Activated T-helper 2 cell treated with anti-CD3 and anti-CD28 coated beads, Interferon-gamma antibody, Interleukin-2, Interleukin-4, amounts not matched to agents 10 μg/mL and 5 μg/mL and 100 μg/mL, durations not matched to agents 14 hours and 24 hours and 36 hours (primary cell): ENCODE measurements around the gene IQSEC1. TPM values are rescaled to one million over a fixed set of nuclear protein-coding genes. Genes with fewer than 3 reads are reported as not detected.

Experiments used
- DNase-seq: peaks from one replicate; pipeline ENCODE4 v3.0.0; 2021; ENCODE audit warnings: low spot score
- H3K27ac Mint-ChIP-seq: one replicate; pipeline ENCODE4 v1.8.0; 2021; ENCODE audit warnings: mixed read lengths
- H3K27me3 Mint-ChIP-seq: one replicate; pipeline ENCODE4 v1.8.0; 2021; ENCODE audit warnings: low read depth, mixed read lengths
- H3K36me3 Mint-ChIP-seq: one replicate; pipeline ENCODE4 v1.8.0; 2021; ENCODE audit warnings: low read depth, mixed read lengths
- H3K4me1 Mint-ChIP-seq: one replicate; pipeline ENCODE4 v1.8.0; 2021; ENCODE audit warnings: low read depth, mixed read lengths
- H3K4me3 Mint-ChIP-seq: one replicate; pipeline ENCODE4 v1.8.0; 2021; ENCODE audit warnings: low read depth, mild to moderate bottlenecking, moderate library complexity, mixed read lengths
- H3K9me3 Mint-ChIP-seq: one replicate; pipeline ENCODE4 v1.8.0; 2021; ENCODE audit warnings: mixed read lengths
- intact Hi-C: fragments of 100-400 bp; cut with micrococcal nuclease; formaldehyde crosslinking; loops from one replicate; pipeline ENCODE4 v1.15.1; 2023
- total RNA-seq: library from RNA; stranded (reverse); gene quantifications from 2 replicates; pipeline ENCODE4 v1.2.3, GENCODE V29; 2022

IQSEC1 gene
- total RNA-seq, 1 donor from 2014 or later, result 28.1 TPM

- Mint-ChIP-seq H3K27me3 (peaks cover 9% of the 10 kb centered on the region), H3K9me3 (no peaks in the 10 kb centered on the region), H3K4me3 (no peak overlapping the region), H3K27ac (no peak overlapping the region), H3K4me1 (no peaks in the 10 kb centered on the region), H3K36me3 (no peaks in the 10 kb centered on the region)
- intact Hi-C loops, result loop anchor here (10.0 kb wide), 1 partner anchor 963 kb away; no protein-coding TSS in a partner anchor
- DNase-seq, result no peak
Observed at GRCh38 chr3:12878141-12878574, 195.1 kb downstream of the IQSEC1 start.

- DNase-seq, result no peak
- H3K27ac Mint-ChIP-seq, result no peak overlapping the region
- H3K4me1 Mint-ChIP-seq, result no peaks in the 10 kb centered on the region
- intact Hi-C loops, result loop anchor here (10.0 kb wide), 1 partner anchor 962 kb away; no protein-coding TSS in a partner anchor
- H3K4me3 Mint-ChIP-seq, result no peak overlapping the region
- H3K27me3 Mint-ChIP-seq, result peaks cover 9% of the 10 kb centered on the region
- H3K9me3 Mint-ChIP-seq, result no peaks in the 10 kb centered on the region
- no peaks in the 10 kb centered on the region for H3K36me3 Mint-ChIP-seq
Observed at GRCh38 chr3:12877040-12877439, 196.2 kb downstream of the IQSEC1 start.

- no peaks in the 10 kb centered on the region for H3K36me3 Mint-ChIP-seq
- intact Hi-C loops, result loop anchor here (10.0 kb wide), 1 partner anchor 961 kb away; no protein-coding TSS in a partner anchor
- no peak overlapping the region for H3K27ac Mint-ChIP-seq
- H3K4me3 Mint-ChIP-seq, result no peak overlapping the region
- H3K9me3 Mint-ChIP-seq, result no peaks in the 10 kb centered on the region
- H3K4me1 Mint-ChIP-seq, result no peaks in the 10 kb centered on the region
- no peak for DNase-seq
- H3K27me3 Mint-ChIP-seq, result peaks cover 12% of the 10 kb centered on the region
Observed at GRCh38 chr3:12875857-12876836, 197.1 kb downstream of the IQSEC1 start.

DNA sequence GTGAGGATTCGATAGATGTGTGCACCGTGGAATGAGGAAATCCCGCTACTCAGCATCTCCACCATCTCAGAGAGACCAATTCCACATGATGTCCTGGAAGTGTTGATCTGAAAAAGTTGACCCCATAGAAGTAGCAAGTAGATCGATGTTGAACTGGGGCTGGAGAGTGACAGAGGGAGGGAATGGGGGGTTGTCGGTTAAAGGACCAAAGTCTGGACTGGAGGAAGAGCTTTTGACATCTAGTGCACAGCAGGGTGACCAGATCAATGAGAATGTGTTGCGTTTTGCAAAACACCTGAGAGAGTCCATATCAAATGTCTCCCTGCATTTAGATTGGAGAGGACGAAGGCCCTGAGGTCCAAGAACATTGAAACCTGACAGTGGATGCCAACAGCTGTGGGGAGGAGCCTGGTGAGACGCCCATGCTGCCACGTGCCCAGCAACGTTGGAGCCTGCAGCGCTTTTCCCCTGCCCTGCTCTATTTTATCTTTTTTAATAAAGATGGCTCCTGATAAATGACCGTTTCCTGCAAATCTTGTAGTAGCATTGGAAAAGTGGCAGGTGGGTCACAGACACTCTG, 201.7 kb downstream of the IQSEC1 start:
- Mint-ChIP-seq H3K9me3 (no peaks in the 10 kb centered on the region), H3K4me1 (peaks cover 13% of the 10 kb centered on the region), H3K4me3 (no peak overlapping the region), H3K27ac (no peak overlapping the region), H3K36me3 (no peaks in the 10 kb centered on the region), H3K27me3 (peaks cover 21% of the 10 kb centered on the region)
- intact Hi-C loops, result loop anchor here (10.0 kb wide), 1 partner anchor 957 kb away; no protein-coding TSS in a partner anchor
- no peak for DNase-seq

GRCh38 chr3:12870942-12871341, 202.3 kb downstream of the IQSEC1 start:
- H3K36me3 Mint-ChIP-seq, result no peaks in the 10 kb centered on the region
- no peak overlapping the region for H3K4me3 Mint-ChIP-seq
- no peak for DNase-seq
- no peaks in the 10 kb centered on the region for H3K9me3 Mint-ChIP-seq
- H3K4me1 Mint-ChIP-seq, result peaks cover 13% of the 10 kb centered on the region
- intact Hi-C loops, result loop anchor here (10.0 kb wide), 1 partner anchor 956 kb away; no protein-coding TSS in a partner anchor
- H3K27ac Mint-ChIP-seq, result no peak overlapping the region
- peaks cover 21% of the 10 kb centered on the region for H3K27me3 Mint-ChIP-seq

DNA sequence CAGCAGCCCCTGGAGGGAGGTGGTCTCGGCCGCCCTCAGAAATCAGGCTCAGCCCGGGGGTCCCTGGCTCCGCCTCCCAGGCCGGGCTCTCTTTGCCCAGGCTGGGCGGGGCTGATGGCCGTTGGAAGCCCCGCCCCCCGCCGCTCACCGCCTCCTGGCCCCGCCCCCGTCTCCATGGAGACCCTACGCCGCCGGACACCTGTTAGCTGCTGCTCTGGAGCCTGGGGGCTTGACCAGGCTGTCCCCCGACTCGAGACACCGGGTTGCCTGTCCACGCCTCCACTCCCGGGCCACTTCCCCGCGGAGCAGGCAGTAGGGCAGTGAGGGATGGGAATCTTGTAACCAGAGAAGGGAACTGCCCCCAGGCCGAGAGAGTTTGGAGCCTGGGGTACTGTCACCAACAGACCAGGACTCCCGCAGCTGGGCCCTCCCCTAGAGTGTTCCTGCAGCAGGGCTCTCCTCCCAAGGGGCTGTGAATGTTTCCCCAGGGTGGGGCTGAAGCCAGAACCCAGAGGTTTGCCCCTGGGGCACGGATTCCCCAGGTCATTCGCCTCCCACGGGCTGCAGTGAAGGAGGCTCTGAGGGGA, 204.1 kb downstream of the IQSEC1 start:
- Mint-ChIP-seq H3K27ac (no peak overlapping the region), H3K9me3 (peaks cover 5% of the 10 kb centered on the region), H3K4me1 (peaks cover 13% of the 10 kb centered on the region), H3K36me3 (no peaks in the 10 kb centered on the region), H3K4me3 (no peak overlapping the region), H3K27me3 (peaks cover 14% of the 10 kb centered on the region)
- DNase-seq, result no peak
- intact Hi-C loops, result loop anchor here (2.0 kb wide), 1 partner anchor 116 kb away; no protein-coding TSS in a partner anchor

GRCh38 chr3:12868039-12869034, 204.9 kb downstream of the IQSEC1 start:
- Mint-ChIP-seq H3K9me3 (peaks cover 5% of the 10 kb centered on the region), H3K4me3 (peak overlapping the region; percentile 75), H3K4me1 (peaks cover 13% of the 10 kb centered on the region), H3K27ac (peak overlapping the region; percentile 25), H3K36me3 (no peaks in the 10 kb centered on the region), H3K27me3 (peaks cover 14% of the 10 kb centered on the region)
- intact Hi-C loops, result loop anchor here (1.0 to 2.0 kb wide), 2 partner anchors 24 to 116 kb away; no protein-coding TSS in a partner anchor
- DNase-seq, result peak; percentile 38

- Mint-ChIP-seq H3K27ac (no peak overlapping the region), H3K4me1 (peaks cover 13% of the 10 kb centered on the region), H3K4me3 (no peak overlapping the region), H3K27me3 (peaks cover 14% of the 10 kb centered on the region), H3K9me3 (peaks cover 5% of the 10 kb centered on the region), H3K36me3 (no peaks in the 10 kb centered on the region)
- intact Hi-C loops, result no loop called here
- DNase-seq, result no peak
Observed at GRCh38 chr3:12866836-12867235, 206.4 kb downstream of the IQSEC1 start.

- peaks cover 9% of the 10 kb centered on the region for H3K4me1 Mint-ChIP-seq
- H3K27me3 Mint-ChIP-seq, result peaks cover 6% of the 10 kb centered on the region
- no peaks in the 10 kb centered on the region for H3K36me3 Mint-ChIP-seq
- intact Hi-C loops, result no loop called here
- DNase-seq, result no peak
- peaks cover 5% of the 10 kb centered on the region for H3K9me3 Mint-ChIP-seq
- H3K27ac Mint-ChIP-seq, result no peak overlapping the region
- H3K4me3 Mint-ChIP-seq, result no peak overlapping the region
Observed at GRCh38 chr3:12865271-12865670, 208.0 kb downstream of the IQSEC1 start.

- no peaks in the 10 kb centered on the region for H3K36me3 Mint-ChIP-seq
- DNase-seq, result no peak
- no peak overlapping the region for H3K4me3 Mint-ChIP-seq
- peaks cover 8% of the 10 kb centered on the region for H3K27me3 Mint-ChIP-seq
- no peaks in the 10 kb centered on the region for H3K4me1 Mint-ChIP-seq
- H3K9me3 Mint-ChIP-seq, result peaks cover 5% of the 10 kb centered on the region
- intact Hi-C loops, result no loop called here
- no peak overlapping the region for H3K27ac Mint-ChIP-seq
Observed at GRCh38 chr3:12862387-12862786, 210.8 kb downstream of the IQSEC1 start.

DNA sequence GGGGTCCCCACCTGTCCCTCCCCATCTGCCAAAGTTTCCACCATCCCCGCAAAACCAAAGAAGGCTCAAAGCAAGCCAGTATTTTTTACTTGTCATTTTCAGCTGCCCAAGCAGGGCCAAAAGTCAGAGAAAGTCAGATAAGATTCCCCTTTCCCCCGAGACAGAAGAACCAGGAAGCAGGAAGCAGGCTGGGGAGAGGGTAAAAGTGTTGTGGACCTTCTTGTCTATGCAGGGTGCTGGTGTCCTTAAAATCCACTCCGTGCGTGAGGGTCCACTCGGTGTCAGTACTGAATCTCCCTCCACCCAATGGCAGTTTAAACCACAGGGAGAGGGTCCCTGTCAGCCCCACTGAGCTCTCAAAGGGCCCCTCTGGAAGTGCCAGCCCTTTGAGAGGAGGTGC, 211.6 kb downstream of the IQSEC1 start:
- no peak overlapping the region for H3K27ac Mint-ChIP-seq
- H3K4me3 Mint-ChIP-seq, result no peak overlapping the region
- H3K36me3 Mint-ChIP-seq, result no peaks in the 10 kb centered on the region
- intact Hi-C loops, result no loop called here
- DNase-seq, result no peak
- H3K4me1 Mint-ChIP-seq, result no peaks in the 10 kb centered on the region
- H3K9me3 Mint-ChIP-seq, result peaks cover 5% of the 10 kb centered on the region
- H3K27me3 Mint-ChIP-seq, result peaks cover 8% of the 10 kb centered on the region

DNA sequence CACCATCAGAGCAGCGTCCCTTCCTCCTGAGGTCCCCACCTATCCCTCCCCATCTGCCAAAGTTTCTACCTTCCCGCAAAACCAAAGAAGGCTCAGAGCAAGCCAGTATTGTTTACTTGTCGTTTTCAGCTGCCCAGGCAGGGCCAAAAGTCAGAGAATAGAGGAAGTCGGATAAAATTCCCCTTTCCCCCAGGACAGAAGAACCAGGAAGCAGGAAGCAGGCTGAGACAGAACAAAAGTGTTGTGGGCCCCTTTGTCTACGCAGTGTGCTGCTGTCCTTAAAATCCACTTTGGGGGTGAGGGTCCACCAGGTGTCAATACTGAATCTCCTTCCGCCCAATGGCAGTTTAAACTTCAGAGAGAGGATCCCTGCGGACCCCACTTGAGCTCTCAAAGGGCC, 213.4 kb downstream of the IQSEC1 start:
- intact Hi-C loops, result no loop called here
- no peak overlapping the region for H3K4me3 Mint-ChIP-seq
- H3K9me3 Mint-ChIP-seq, result peaks cover under 1% of the 10 kb centered on the region
- H3K4me1 Mint-ChIP-seq, result no peaks in the 10 kb centered on the region
- H3K27me3 Mint-ChIP-seq, result peaks cover 6% of the 10 kb centered on the region
- no peaks in the 10 kb centered on the region for H3K36me3 Mint-ChIP-seq
- H3K27ac Mint-ChIP-seq, result no peak overlapping the region
- no peak for DNase-seq
